PFSK-1 (cell line): ENCODE results near the gene APEX1. TPM values are rescaled to one million over a fixed set of nuclear protein-coding genes. Genes with fewer than 3 reads are reported as not detected.

ENCODE experiments used
- FOXP2 ChIP-seq: optimal IDR thresholded peaks from 2 replicates; pipeline ENCODE3; 2011; ENCODE audit warnings: borderline replicate concordance, control low read depth, inconsistent platforms; ENCODE audit not compliant: insufficient read depth; ENCODE audit errors: extremely low read length, extremely low read depth
- POLR2AphosphoS5 ChIP-seq: IDR thresholded peaks from 2 replicates; pipeline ENCODE4 v1.6.1; 2012; ENCODE audit warnings: low read depth, mild to moderate bottlenecking, control low read depth, low read length, moderate library complexity
- REST ChIP-seq, 2 experiments: IDR thresholded peaks; 2 replicates each; pipeline versions ENCODE4 v1.6.1 to v1.8.0; 2011 to 2012; ENCODE audit warnings: low read depth in 2 of 2, low read length in 2 of 2, control low read depth in 1 of 2, inconsistent platforms in 1 of 2, mild to moderate bottlenecking in 1 of 2, moderate library complexity in 1 of 2; ENCODE audit not compliant: insufficient read depth in 1 of 2
- SIN3A ChIP-seq: IDR thresholded peaks from 2 replicates; pipeline ENCODE4 v1.6.1; 2012; ENCODE audit warnings: mild to moderate bottlenecking, low read length, moderate library complexity, borderline replicate concordance; ENCODE audit not compliant: insufficient read depth
- TAF1 ChIP-seq: IDR thresholded peaks from 2 replicates; pipeline ENCODE4 v1.6.1; 2012; ENCODE audit warnings: low read length, control low read depth, borderline replicate concordance; ENCODE audit not compliant: insufficient read depth
- polyA plus RNA-seq: library from polyadenylated mRNA; unstranded; fragments of >200 nt; gene quantifications from one replicate; pipeline ENCODE4 v1.2.1, GENCODE V29; 2012; ENCODE audit warnings: low read depth, missing spikeins; ENCODE audit not compliant: insufficient read length

The APEX1 gene
- 127 TPM for polyA plus RNA-seq

- TF ChIP-seq POLR2AphosphoS5, result peak; percentile 38; the same call in 1 of the 2 replicates
- TF ChIP-seq REST (IDR thresholded peaks at IDR 0.05; ENCODE audit: insufficient read depth in 1 of 2, low read depth in 2 of 2, low read length in 2 of 2), result no peak
These were observed at the start of gene APEX1, which contains the start of gene OSGEP for GRCh38 chr14:20454516-20455354. Gene APEX1, plus strand, starts transcription at chr14:20455226. Its CDS starts 420 bp downstream, at chr14:20455646. Gene OSGEP, minus strand, starts transcription at chr14:20454812. Its CDS starts 129 bp downstream, at chr14:20454683.

- no peak for TF ChIP-seq SIN3A
- TF ChIP-seq POLR2AphosphoS5, result no peak
- TF ChIP-seq TAF1, result no peak
- no peak for TF ChIP-seq REST (IDR thresholded peaks at IDR 0.05; ENCODE audit: insufficient read depth in 1 of 2, low read depth in 2 of 2, low read length in 2 of 2)
- TF ChIP-seq FOXP2, result no peak
These were observed 45.8 kb upstream of the APEX1 start for GRCh38 chr14:20409226-20409625.

GRCh38 chr14:20412411-20412810, 42.6 kb upstream of the APEX1 start:
- TF ChIP-seq REST (IDR thresholded peaks at IDR 0.05; ENCODE audit: insufficient read depth in 1 of 2, low read depth in 2 of 2, low read length in 2 of 2), result no peak
- TF ChIP-seq POLR2AphosphoS5, result no peak
- no peak for TF ChIP-seq SIN3A
- TF ChIP-seq TAF1, result no peak
- no peak for TF ChIP-seq FOXP2

GRCh38 chr14:20412876-20413743, 41.9 kb upstream of the APEX1 start, which contains the start of gene TEP1:
Gene TEP1, minus strand, starts transcription at chr14:20413501. Its CDS starts 5,062 bp downstream, at chr14:20408439.
- TF ChIP-seq SIN3A (no peak), REST (IDR thresholded peaks at IDR 0.05; ENCODE audit: insufficient read depth in 1 of 2, low read depth in 2 of 2, low read length in 2 of 2) (no peak), POLR2AphosphoS5 (peak; percentile 73; the same call in 1 of the 2 replicates)
